Endodermal cell (in vitro differentiated cells): ENCODE data around the gene UGT3A1. TPM values are rescaled to one million over a fixed set of nuclear protein-coding genes. Genes with fewer than 3 reads are reported as not detected.
"Not testable (repeated sequence)": the region's sequence is repeated elsewhere in the genome, so short reads cannot be mapped to it uniquely, and the experiment has no call there.

ENCODE experiments used
- DNase-seq: peaks from one replicate; pipeline ENCODE4 v3.0.0-alpha.2; 2017
- H3K27ac ChIP-seq: 2 replicates; pipeline ENCODE4 v1.5.1; 2013; ENCODE audit warnings: mild to moderate bottlenecking, low read depth, low read length, moderate library complexity
- H3K27me3 ChIP-seq: 2 replicates; pipeline ENCODE4 v1.6.1; 2013; ENCODE audit warnings: mild to moderate bottlenecking, low read length, moderate library complexity; ENCODE audit not compliant: insufficient read depth, control insufficient read depth, poor library complexity, severe bottlenecking
- H3K36me3 ChIP-seq: 2 replicates; pipeline ENCODE4 v1.7.0; 2013; ENCODE audit warnings: mild to moderate bottlenecking, low read length, moderate library complexity; ENCODE audit not compliant: control insufficient read depth, insufficient read depth
- H3K4me1 ChIP-seq: one replicate; pipeline ENCODE4 v1.7.0; 2013; ENCODE audit warnings: low read length; ENCODE audit not compliant: control insufficient read depth, insufficient read depth
- H3K4me3 ChIP-seq: 2 replicates; pipeline ENCODE4 v1.5.1; 2013; ENCODE audit warnings: mild to moderate bottlenecking, low read length, moderate library complexity
- H3K9ac ChIP-seq: 2 replicates; pipeline ENCODE4 v1.6.1; 2013; ENCODE audit warnings: mild to moderate bottlenecking, low read length, moderate library complexity; ENCODE audit not compliant: poor library complexity, severe bottlenecking; ENCODE audit errors: extremely low read depth
- H3K9me3 ChIP-seq: 2 replicates; pipeline ENCODE4 v1.6.1; 2013; ENCODE audit warnings: mild to moderate bottlenecking, low read length, moderate library complexity; ENCODE audit not compliant: control insufficient read depth
- H3K27ac Mint-ChIP-seq: 2 replicates; pipeline ENCODE4 v1.8.0; 2020; ENCODE audit warnings: mixed read lengths
- H3K27me3 Mint-ChIP-seq: 2 replicates; pipeline ENCODE4 v1.8.0; 2021; ENCODE audit warnings: mild to moderate bottlenecking, mixed read lengths; ENCODE audit not compliant: insufficient read depth
- H3K36me3 Mint-ChIP-seq: 2 replicates; pipeline ENCODE4 v1.8.0; 2020; ENCODE audit warnings: low read depth, mixed read lengths
- H3K4me1 Mint-ChIP-seq: 2 replicates; pipeline ENCODE4 v1.8.0; 2020; ENCODE audit warnings: mixed read lengths
- H3K4me3 Mint-ChIP-seq: 2 replicates; pipeline ENCODE4 v1.8.0; 2020; ENCODE audit warnings: mild to moderate bottlenecking, moderate library complexity, mixed read lengths
- H3K9me3 Mint-ChIP-seq: 2 replicates; pipeline ENCODE4 v1.8.0; 2020; ENCODE audit warnings: mild to moderate bottlenecking, mixed read lengths
- CTCF ChIP-seq: fragments of 200-600 bp; sonication (generic); conservative IDR thresholded peaks from 2 replicates; pipeline ENCODE4 v1.5.0; 2021; ENCODE audit warnings: antibody characterized with exemption, mild to moderate bottlenecking
- WGBS, 2 experiments: methylation state at CpG; one replicate each; pipeline versions ENCODE4 v1.1.5 to v1.1.7; 2013; ENCODE audit warnings: missing lambda C conversion rate in 2 of 2, mixed read lengths in 1 of 2; ENCODE audit not compliant: insufficient coverage in 1 of 2, insufficient read length in 1 of 2; 5-methylcytosine and 5-hydroxymethylcytosine counted together
- total RNA-seq, 2 donors: library from RNA; stranded (reverse); fragmentation: NEBNext Ultra II Directional in 1 of 2; extraction: Animal tissue kit (Norgen Biotek cat#: 25700) in 1 of 2; gene quantifications; 2 replicates in 1 of 2; 3 replicates in 1 of 2; pipeline ENCODE4 v1.2.1, GENCODE V29; 2021

Gene UGT3A1
- total RNA-seq, 2 donors from 2014 or later = 4.7 to 10.6 TPM

GRCh38 chr5:35988529-35988928 is 2.7 kb downstream of the UGT3A1 start:
- DNase-seq = no peak
- Histone ChIP-seq H3K4me1 (no peaks in the 10 kb centered on the region), H3K27me3 (peaks cover 17% of the 10 kb centered on the region), H3K9ac (no peak overlapping the region), H3K9me3 (no peaks in the 10 kb centered on the region), H3K36me3 (no peaks in the 10 kb centered on the region), H3K4me3 (no peak overlapping the region), H3K27ac (no peak overlapping the region)
- Mint-ChIP-seq H3K27me3 (peaks cover 41% of the 10 kb centered on the region), H3K4me1 (peaks cover 11% of the 10 kb centered on the region), H3K9me3 (peaks cover 4% of the 10 kb centered on the region), H3K36me3 (no peaks in the 10 kb centered on the region), H3K27ac (no peak overlapping the region), H3K4me3 (no peak overlapping the region)
- 73 to 79% methylated on average over 3 to 4 of the region's 4 CpGs for WGBS, 2 experiments
- TF ChIP-seq CTCF = no peak

- peaks cover 11% of the 10 kb centered on the region for H3K4me1 Mint-ChIP-seq
- H3K9me3 ChIP-seq = peaks cover 3% of the 10 kb centered on the region
- no peaks in the 10 kb centered on the region for H3K36me3 ChIP-seq
- no peaks in the 10 kb centered on the region for H3K36me3 Mint-ChIP-seq
- no peak for TF ChIP-seq CTCF
- no peak overlapping the region for H3K9ac ChIP-seq
- H3K4me3 Mint-ChIP-seq = no peak overlapping the region
- WGBS, 2 experiments = 78 to 80% methylated on average over 1 to 3 of the region's 3 CpGs
- H3K27me3 Mint-ChIP-seq = peaks cover 34% of the 10 kb centered on the region
- H3K4me1 ChIP-seq = no peaks in the 10 kb centered on the region
- H3K27ac Mint-ChIP-seq = no peak overlapping the region
- no peak for DNase-seq
- H3K4me3 ChIP-seq = no peak overlapping the region
- no peak overlapping the region for H3K27ac ChIP-seq
- H3K27me3 ChIP-seq = peaks cover 17% of the 10 kb centered on the region
- H3K9me3 Mint-ChIP-seq = peaks cover 11% of the 10 kb centered on the region
These were observed 3.4 kb downstream of the UGT3A1 start for GRCh38 chr5:35987776-35988175.

- Mint-ChIP-seq H3K27ac (no peak overlapping the region), H3K4me3 (no peak overlapping the region), H3K36me3 (peaks cover 4% of the 10 kb centered on the region), H3K4me1 (no peaks in the 10 kb centered on the region), H3K27me3 (peaks cover under 1% of the 10 kb centered on the region), H3K9me3 (peaks cover 51% of the 10 kb centered on the region)
- DNase-seq = no peak
- H3K36me3 ChIP-seq = no peaks in the 10 kb centered on the region
- no peak for TF ChIP-seq CTCF
- H3K9me3 ChIP-seq = peaks cover 28% of the 10 kb centered on the region
- H3K9ac ChIP-seq = no peak overlapping the region
- no peaks in the 10 kb centered on the region for H3K4me1 ChIP-seq
- no peak overlapping the region for H3K27ac ChIP-seq
- H3K27me3 ChIP-seq = peaks cover 6% of the 10 kb centered on the region
- no peak overlapping the region for H3K4me3 ChIP-seq
These were observed 11.5 kb downstream of the UGT3A1 start for GRCh38 chr5:35979715-35980114.

GRCh38 chr5:35976859-35977258 is 14.3 kb downstream of the UGT3A1 start:
- H3K4me3 ChIP-seq, H3K36me3 ChIP-seq, H3K36me3 Mint-ChIP-seq, H3K9ac ChIP-seq, H3K27me3 ChIP-seq, H3K4me3 Mint-ChIP-seq, H3K4me1 Mint-ChIP-seq, H3K27me3 Mint-ChIP-seq, H3K27ac ChIP-seq, H3K4me1 ChIP-seq, DNase-seq, H3K27ac Mint-ChIP-seq: not testable (repeated sequence)
- WGBS, 2 experiments = 60 to 92% methylated on average over 1 to 3 of the region's 3 CpGs
- peaks cover 16% of the 10 kb centered on the region for H3K9me3 ChIP-seq
- H3K9me3 Mint-ChIP-seq = peaks cover 30% of the 10 kb centered on the region
